Measurements from ENCODE around the gene FGFRL1. TPM values are rescaled to one million over a fixed set of nuclear protein-coding genes. Genes with fewer than 3 reads are reported as not detected.

Gene FGFRL1
- polyA plus RNA-seq, 1 donor (not counting 4 experiments of a cell fraction or from before 2014, with no cell fraction given) = 2.8 TPM

- H4K20me1 ChIP-seq (ENCODE audit: control insufficient read depth, extremely low read depth, insufficient read depth, low read length) = no peaks in the 10 kb centered on the region
- H3K9me3 ChIP-seq (ENCODE audit: control insufficient read depth, low read depth, low read length) = no peaks in the 10 kb centered on the region
- H3K4me1 ChIP-seq (ENCODE audit: control insufficient read depth, extremely low read depth, insufficient read depth, low read length) = peaks cover 35% of the 10 kb centered on the region
- TF ChIP-seq CTCF (optimal IDR thresholded peaks at IDR 0.05 in 1 of 3, IDR thresholded peaks at IDR 0.05 in 1 of 3, conservative IDR thresholded peaks at IDR 0.05 in 1 of 3; ENCODE audit: extremely low read depth in 1 of 3, insufficient read depth in 2 of 3, low read length in 3 of 3) (no peak), EZH2 (IDR thresholded peaks at IDR 0.05; ENCODE audit: low read length) (no peak)
- H3K9ac ChIP-seq (ENCODE audit: control insufficient read depth, extremely low read depth, insufficient read depth, low read length) = no peak overlapping the region
- H3K27me3 ChIP-seq (ENCODE audit: control insufficient read depth, extremely low read depth, insufficient read depth, low read length) = peaks cover 18% of the 10 kb centered on the region
- peak overlapping the region; percentile 31 for H3K4me2 ChIP-seq (ENCODE audit: control insufficient read depth, extremely low read depth, insufficient read depth, low read depth, low read length)
- FAIRE-seq (no peak), DNase-seq (ENCODE audit: low read depth, low spot score) (no peak)
- dilution Hi-C loops (cut with MboI; ENCODE audit: extremely low pct_ligation_motif_present, low sequenced_read_pairs) = no loop called here
- no peaks in the 10 kb centered on the region for H3K36me3 ChIP-seq (ENCODE audit: control insufficient read depth in 2 of 2, extremely low read depth in 1 of 2, insufficient read depth in 2 of 2, low read length in 2 of 2)
- no peak overlapping the region for H3K27ac ChIP-seq (ENCODE audit: control insufficient read depth, insufficient read depth, low read length)
- no peak overlapping the region for H3K4me3 ChIP-seq (ENCODE audit: control insufficient read depth in 2 of 3, extremely low read depth in 1 of 3, insufficient read depth in 2 of 3, low read depth in 1 of 3, low read length in 3 of 3)
- H2AFZ ChIP-seq (ENCODE audit: control insufficient read depth, low read length) = no peak overlapping the region
- no peaks in the 10 kb centered on the region for H3K79me2 ChIP-seq (ENCODE audit: control insufficient read depth, insufficient read depth, low read length)
- H3K9me1 ChIP-seq (ENCODE audit: control insufficient read depth, extremely low read depth, insufficient read depth, low read length) = no peaks in the 10 kb centered on the region
Observed at GRCh38 chr4:1043162-1043561, 31.7 kb downstream of the FGFRL1 start.

DNA sequence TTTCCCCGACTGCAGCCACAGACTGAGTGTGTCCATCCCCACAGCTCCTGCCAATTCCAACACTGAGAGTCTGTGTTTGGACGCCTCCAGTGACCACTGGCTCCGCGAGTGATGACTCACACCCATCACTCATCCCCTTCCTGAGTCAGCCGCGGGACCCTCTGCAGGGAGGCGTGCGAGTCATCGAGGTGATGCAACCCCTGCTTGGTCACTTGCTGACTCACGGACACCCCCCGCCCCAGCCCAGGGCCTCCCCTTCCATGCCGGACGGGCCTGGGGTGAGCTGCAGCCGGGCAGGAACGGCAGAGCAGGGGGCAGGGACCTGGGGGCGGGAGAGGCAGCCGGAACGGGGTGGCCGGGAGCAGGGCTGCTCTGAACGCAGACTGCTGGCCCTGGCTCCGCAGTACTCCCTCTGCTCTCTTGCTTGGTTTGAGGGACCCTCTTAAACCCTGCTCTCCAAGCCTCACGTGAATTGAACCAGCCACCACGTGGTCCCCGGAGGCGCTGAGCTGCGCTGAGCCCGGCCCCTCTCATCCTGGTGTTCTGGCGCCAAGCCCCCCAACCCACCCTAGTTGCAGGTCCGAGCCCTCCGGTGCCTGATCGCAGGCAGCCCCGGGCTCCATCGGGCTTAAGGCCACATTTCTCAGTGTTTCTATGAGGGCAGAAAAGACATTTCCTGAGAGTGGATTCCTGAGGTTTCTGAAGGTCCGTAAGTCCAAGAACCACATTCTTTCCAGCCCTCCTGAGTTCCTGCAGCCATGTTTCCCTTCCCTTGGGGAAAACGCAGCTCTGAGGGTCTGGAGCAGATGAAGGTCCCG lies 32.4 kb downstream of the FGFRL1 start:
- H3K9me1 ChIP-seq (ENCODE audit: control insufficient read depth, extremely low read depth, insufficient read depth, low read length) = no peaks in the 10 kb centered on the region
- H3K9me3 ChIP-seq (ENCODE audit: control insufficient read depth, low read depth, low read length) = no peaks in the 10 kb centered on the region
- no peaks in the 10 kb centered on the region for H3K79me2 ChIP-seq (ENCODE audit: control insufficient read depth, insufficient read depth, low read length)
- no peak overlapping the region for H3K4me3 ChIP-seq (ENCODE audit: control insufficient read depth in 2 of 3, extremely low read depth in 1 of 3, insufficient read depth in 2 of 3, low read depth in 1 of 3, low read length in 3 of 3)
- no peaks in the 10 kb centered on the region for H3K36me3 ChIP-seq (ENCODE audit: control insufficient read depth in 2 of 2, extremely low read depth in 1 of 2, insufficient read depth in 2 of 2, low read length in 2 of 2)
- FAIRE-seq = peak; percentile 92
- no peak overlapping the region for H2AFZ ChIP-seq (ENCODE audit: control insufficient read depth, low read length)
- no peaks in the 10 kb centered on the region for H4K20me1 ChIP-seq (ENCODE audit: control insufficient read depth, extremely low read depth, insufficient read depth, low read length)
- H3K27me3 ChIP-seq (ENCODE audit: control insufficient read depth, extremely low read depth, insufficient read depth, low read length) = peaks cover 18% of the 10 kb centered on the region
- TF ChIP-seq CTCF (optimal IDR thresholded peaks at IDR 0.05 in 1 of 3, IDR thresholded peaks at IDR 0.05 in 1 of 3, conservative IDR thresholded peaks at IDR 0.05 in 1 of 3; ENCODE audit: extremely low read depth in 1 of 3, insufficient read depth in 2 of 3, low read length in 3 of 3) (no peak), EZH2 (IDR thresholded peaks at IDR 0.05; ENCODE audit: low read length) (no peak)
- peak; percentile 87 for DNase-seq (ENCODE audit: low read depth, low spot score)
- peak overlapping the region; percentile 31 for H3K4me2 ChIP-seq (ENCODE audit: control insufficient read depth, extremely low read depth, insufficient read depth, low read depth, low read length)
- H3K4me1 ChIP-seq (ENCODE audit: control insufficient read depth, extremely low read depth, insufficient read depth, low read length) = peaks cover 35% of the 10 kb centered on the region
- no peak overlapping the region for H3K27ac ChIP-seq (ENCODE audit: control insufficient read depth, insufficient read depth, low read length)
- dilution Hi-C loops (cut with MboI; ENCODE audit: extremely low pct_ligation_motif_present, low sequenced_read_pairs) = no loop called here
- H3K9ac ChIP-seq (ENCODE audit: control insufficient read depth, extremely low read depth, insufficient read depth, low read length) = no peak overlapping the region

Measured in keratinocyte (primary cell).